Astrocyte (in vitro differentiated cells and primary cell): ENCODE results near the gene LRRC41.
"Not testable (repeated sequence)": the region's sequence is repeated elsewhere in the genome, so short reads cannot be mapped to it uniquely, and the experiment has no call there.

Experiments used
- EZH2 ChIP-seq: IDR thresholded peaks from 2 replicates; pipeline ENCODE4 v1.6.1; 2012; ENCODE audit warnings: mild to moderate bottlenecking, low read length, inconsistent platforms; ENCODE audit not compliant: insufficient read depth
- TF ChIP-seq, protein P1 (sequence below): IDR thresholded peaks from 2 replicates; pipeline ENCODE4 v1.5.1; 2011; ENCODE audit warnings: low read depth, mild to moderate bottlenecking, inconsistent platforms, low read length, moderate library complexity; ENCODE audit not compliant: insufficient read depth

DNA sequence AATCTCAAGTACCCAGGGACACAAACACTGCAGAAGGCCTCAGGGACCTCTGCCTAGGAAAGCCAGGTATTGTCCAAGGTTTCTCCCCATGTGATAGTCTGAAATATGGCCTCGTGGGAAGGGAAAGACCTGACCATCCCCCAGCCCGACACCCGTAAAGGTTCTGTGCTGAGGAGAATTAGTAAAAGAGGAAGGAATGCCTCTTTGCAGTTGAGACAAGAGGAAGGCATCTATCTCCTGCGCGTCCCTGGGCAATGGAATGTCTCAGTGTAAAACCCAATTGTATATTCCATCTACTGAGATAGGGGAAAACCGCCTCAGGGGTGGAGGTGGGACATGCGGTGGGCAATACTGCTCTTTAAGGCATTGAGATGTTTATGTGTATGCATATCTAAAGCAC is 26.4 kb upstream of the LRRC41 start:
- TF ChIP-seq, protein P1, sequence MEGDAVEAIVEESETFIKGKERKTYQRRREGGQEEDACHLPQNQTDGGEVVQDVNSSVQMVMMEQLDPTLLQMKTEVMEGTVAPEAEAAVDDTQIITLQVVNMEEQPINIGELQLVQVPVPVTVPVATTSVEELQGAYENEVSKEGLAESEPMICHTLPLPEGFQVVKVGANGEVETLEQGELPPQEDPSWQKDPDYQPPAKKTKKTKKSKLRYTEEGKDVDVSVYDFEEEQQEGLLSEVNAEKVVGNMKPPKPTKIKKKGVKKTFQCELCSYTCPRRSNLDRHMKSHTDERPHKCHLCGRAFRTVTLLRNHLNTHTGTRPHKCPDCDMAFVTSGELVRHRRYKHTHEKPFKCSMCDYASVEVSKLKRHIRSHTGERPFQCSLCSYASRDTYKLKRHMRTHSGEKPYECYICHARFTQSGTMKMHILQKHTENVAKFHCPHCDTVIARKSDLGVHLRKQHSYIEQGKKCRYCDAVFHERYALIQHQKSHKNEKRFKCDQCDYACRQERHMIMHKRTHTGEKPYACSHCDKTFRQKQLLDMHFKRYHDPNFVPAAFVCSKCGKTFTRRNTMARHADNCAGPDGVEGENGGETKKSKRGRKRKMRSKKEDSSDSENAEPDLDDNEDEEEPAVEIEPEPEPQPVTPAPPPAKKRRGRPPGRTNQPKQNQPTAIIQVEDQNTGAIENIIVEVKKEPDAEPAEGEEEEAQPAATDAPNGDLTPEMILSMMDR: not testable (repeated sequence)
- not testable (repeated sequence) for TF ChIP-seq EZH2
